Ovary (tissue), 3 donors: Measurements from ENCODE around the gene TPO.

ENCODE experiments used
- POLR2A ChIP-seq: fragments of 450-650 bp; IDR thresholded peaks from one replicate; pipeline ENCODE4 v1.6.1; 2017; ENCODE audit warnings: antibody characterized with exemption, mild to moderate bottlenecking, moderate library complexity
- TF ChIP-seq, protein P1 (sequence below), 3 donors: fragments of 450-650 bp in 2 of 3; fragments of 200-600 bp in 1 of 3; IDR thresholded peaks; one replicate each; pipeline versions ENCODE4 v1.5.1 to v1.8.0; 2016 to 2022; ENCODE audit warnings: antibody characterized with exemption in 3 of 3, mild to moderate bottlenecking in 1 of 3
- donor health status: DM: no; HTN: no; CAD: no.

DNA sequence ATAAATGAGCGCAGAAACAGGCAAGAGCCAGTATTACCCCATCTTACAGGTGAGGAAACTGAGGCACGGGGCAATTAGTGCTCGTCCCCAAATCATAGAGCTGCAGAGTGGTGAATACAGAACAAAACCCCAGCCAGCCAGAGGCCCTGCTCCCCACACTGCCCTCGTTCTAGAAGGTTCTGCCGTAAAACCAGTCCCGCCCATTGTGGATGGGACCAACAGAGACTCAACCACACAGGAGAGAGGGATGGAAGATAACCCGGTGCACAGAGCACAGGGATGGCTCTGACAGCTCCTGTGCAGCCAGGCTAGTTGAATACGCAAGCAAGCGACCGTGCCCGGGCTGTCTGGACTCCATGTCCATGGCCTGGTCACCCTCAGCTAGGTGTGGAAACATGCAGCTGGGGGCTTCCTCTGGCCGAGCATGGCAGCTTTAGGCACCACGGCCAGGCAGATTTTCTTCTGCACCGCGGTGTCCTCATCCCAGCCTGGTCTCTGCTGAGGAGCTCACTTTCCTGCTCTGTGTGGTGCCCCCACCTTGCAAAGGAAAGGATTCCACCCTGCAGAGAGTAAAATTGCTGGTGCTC lies 146.4 kb downstream of the TPO start:
- TF ChIP-seq, protein P1, sequence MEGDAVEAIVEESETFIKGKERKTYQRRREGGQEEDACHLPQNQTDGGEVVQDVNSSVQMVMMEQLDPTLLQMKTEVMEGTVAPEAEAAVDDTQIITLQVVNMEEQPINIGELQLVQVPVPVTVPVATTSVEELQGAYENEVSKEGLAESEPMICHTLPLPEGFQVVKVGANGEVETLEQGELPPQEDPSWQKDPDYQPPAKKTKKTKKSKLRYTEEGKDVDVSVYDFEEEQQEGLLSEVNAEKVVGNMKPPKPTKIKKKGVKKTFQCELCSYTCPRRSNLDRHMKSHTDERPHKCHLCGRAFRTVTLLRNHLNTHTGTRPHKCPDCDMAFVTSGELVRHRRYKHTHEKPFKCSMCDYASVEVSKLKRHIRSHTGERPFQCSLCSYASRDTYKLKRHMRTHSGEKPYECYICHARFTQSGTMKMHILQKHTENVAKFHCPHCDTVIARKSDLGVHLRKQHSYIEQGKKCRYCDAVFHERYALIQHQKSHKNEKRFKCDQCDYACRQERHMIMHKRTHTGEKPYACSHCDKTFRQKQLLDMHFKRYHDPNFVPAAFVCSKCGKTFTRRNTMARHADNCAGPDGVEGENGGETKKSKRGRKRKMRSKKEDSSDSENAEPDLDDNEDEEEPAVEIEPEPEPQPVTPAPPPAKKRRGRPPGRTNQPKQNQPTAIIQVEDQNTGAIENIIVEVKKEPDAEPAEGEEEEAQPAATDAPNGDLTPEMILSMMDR (IDR thresholded peaks at IDR 0.05), result no peak
- TF ChIP-seq POLR2A, result no peak
